Fibroblast of lung (primary cell): ENCODE data around the gene TRAP1. TPM values are rescaled to one million over a fixed set of nuclear protein-coding genes. Genes with fewer than 3 reads are reported as not detected.

Experiments
- DNase-seq, 2 donors: peaks; one replicate each; pipeline versions ENCODE4 v3.0.0 to v3.0.0-alpha.2; 2010; ENCODE audit warnings: low read depth in 2 of 2
- H2AFZ ChIP-seq: 2 replicates; pipeline ENCODE4 v1.5.1; 2012; ENCODE audit warnings: low read length, control low read depth, inconsistent platforms
- H3K27ac ChIP-seq: 2 replicates; pipeline ENCODE4 v1.5.1; 2011; ENCODE audit warnings: low read length, control low read depth; ENCODE audit not compliant: insufficient read depth
- H3K27me3 ChIP-seq: 2 replicates; pipeline ENCODE4 v1.5.1; 2011; ENCODE audit warnings: mild to moderate bottlenecking, low read length; ENCODE audit not compliant: control insufficient read depth, insufficient read depth
- H3K36me3 ChIP-seq: 2 replicates; pipeline ENCODE4 v1.5.1; 2011; ENCODE audit warnings: low read length; ENCODE audit not compliant: control insufficient read depth, insufficient read depth
- H3K4me1 ChIP-seq: 2 replicates; pipeline ENCODE4 v1.5.1; 2011; ENCODE audit warnings: low read length; ENCODE audit not compliant: control insufficient read depth, insufficient read depth; ENCODE audit errors: extremely low read depth
- H3K4me2 ChIP-seq: 2 replicates; pipeline ENCODE4 v1.5.1; 2011; ENCODE audit warnings: low read length, control low read depth; ENCODE audit not compliant: insufficient read depth; ENCODE audit errors: extremely low read depth
- H3K4me3 ChIP-seq, 4 experiments: fragments of 200-600 bp in 1 of 4; sonication (generic) in 1 of 4; replicated peaks in 1 of 4; 2 replicates each; pipeline ENCODE4 v1.5.1; 2011 to 2016; ENCODE audit warnings: low read length in 4 of 4, low read depth in 3 of 4, mild to moderate bottlenecking in 3 of 4, control low read depth in 2 of 4, inconsistent platforms in 1 of 4, mixed read lengths in 1 of 4; ENCODE audit not compliant: insufficient read depth in 1 of 4; ENCODE audit errors: control extremely low read depth in 1 of 4
- H3K79me2 ChIP-seq: 2 replicates; pipeline ENCODE4 v1.5.1; 2012; ENCODE audit warnings: mild to moderate bottlenecking, low read length, inconsistent platforms; ENCODE audit not compliant: control insufficient read depth, insufficient read depth
- H3K9ac ChIP-seq: 2 replicates; pipeline ENCODE4 v1.5.1; 2011; ENCODE audit warnings: mild to moderate bottlenecking, low read length, control low read depth; ENCODE audit not compliant: insufficient read depth
- H3K9me3 ChIP-seq: 2 replicates; pipeline ENCODE4 v1.5.1; 2012; ENCODE audit warnings: low read depth, low read length; ENCODE audit not compliant: control insufficient read depth, insufficient read depth
- H4K20me1 ChIP-seq: 2 replicates; pipeline ENCODE4 v1.5.1; 2011; ENCODE audit warnings: low read length; ENCODE audit not compliant: control insufficient read depth, insufficient read depth; ENCODE audit errors: extremely low read depth
- EZH2 ChIP-seq: IDR thresholded peaks from 2 replicates; pipeline ENCODE4 v1.5.1; 2012; ENCODE audit warnings: low read length, control low read depth, mild to moderate bottlenecking; ENCODE audit errors: missing control alignments
- polyA plus RNA-seq, 2 donors: library from polyadenylated mRNA; depleted of rRNA in 1 of 2; stranded (reverse) in 1 of 2; unstranded in 1 of 2; fragments of >200 nt; gene quantifications; 2 replicates each; pipeline ENCODE4 v1.2.1, GENCODE V29; 2011 to 2012; ENCODE audit warnings: missing spikeins in 1 of 2
- total RNA-seq: library from RNA; depleted of rRNA; stranded (reverse); fragments of >200 nt; gene quantifications from 2 replicates; pipeline ENCODE4 v1.2.1, GENCODE V29; 2014
- TF ChIP-seq, protein P1 (sequence below), 2 donors: IDR thresholded peaks in 1 of 2; conservative IDR thresholded peaks in 1 of 2; 1 replicate in 1 of 2; 2 replicates in 1 of 2; pipeline ENCODE4 v1.5.1; 2011 to 2012; ENCODE audit warnings: low read length in 2 of 2, control low read depth in 1 of 2, inconsistent platforms in 1 of 2, low read depth in 1 of 2, mild to moderate bottlenecking in 1 of 2

The TRAP1 gene
- total and polyA plus RNA-seq, 2 donors (not counting 1 experiment from before 2014, with no cell fraction given): 52.1 to 97.8 TPM

DNA sequence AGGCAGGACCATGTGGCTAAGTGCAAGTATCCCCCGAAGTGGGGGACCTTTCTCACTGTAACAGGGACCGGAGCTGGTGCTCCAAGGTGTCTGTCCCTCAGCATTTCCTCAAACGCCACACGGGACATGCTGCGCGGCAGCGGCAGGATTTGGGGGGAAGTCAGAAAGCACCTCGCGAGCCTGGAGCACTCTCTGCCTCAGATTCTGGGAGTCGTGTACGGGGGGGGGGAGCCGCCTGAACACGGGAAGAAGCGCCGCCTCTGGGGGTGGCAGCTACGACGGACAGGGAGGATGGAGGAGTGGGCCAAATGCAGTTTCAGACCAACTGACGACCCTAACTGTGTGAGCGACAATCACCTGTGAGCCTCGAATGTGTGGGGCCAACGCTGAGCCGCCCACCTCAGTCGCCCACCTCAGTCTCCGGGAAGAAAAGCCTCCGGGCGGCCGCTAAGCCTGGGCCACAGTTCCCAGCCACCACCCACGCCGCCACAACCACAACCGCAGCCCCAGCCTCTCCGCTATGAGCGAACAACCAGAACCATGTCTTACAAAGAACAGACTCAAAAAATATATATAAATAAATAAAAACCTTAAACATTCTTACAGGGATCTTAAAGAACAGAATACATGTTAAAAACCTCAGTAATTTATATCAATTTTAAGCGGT lies 8.8 kb upstream of the TRAP1 start:
- H4K20me1 ChIP-seq: peaks cover 2% of the 10 kb centered on the region
- no peak overlapping the region for H2AFZ ChIP-seq
- H3K36me3 ChIP-seq: peaks cover 23% of the 10 kb centered on the region
- no peak for DNase-seq
- H3K4me1 ChIP-seq: no peaks in the 10 kb centered on the region
- H3K27me3 ChIP-seq: no peaks in the 10 kb centered on the region
- no peak overlapping the region for H3K4me3 ChIP-seq
- H3K27ac ChIP-seq: no peak overlapping the region
- no peak overlapping the region for H3K4me2 ChIP-seq
- H3K79me2 ChIP-seq: no peaks in the 10 kb centered on the region
- no peaks in the 10 kb centered on the region for H3K9me3 ChIP-seq
- no peak overlapping the region for H3K9ac ChIP-seq
- TF ChIP-seq, protein P1, sequence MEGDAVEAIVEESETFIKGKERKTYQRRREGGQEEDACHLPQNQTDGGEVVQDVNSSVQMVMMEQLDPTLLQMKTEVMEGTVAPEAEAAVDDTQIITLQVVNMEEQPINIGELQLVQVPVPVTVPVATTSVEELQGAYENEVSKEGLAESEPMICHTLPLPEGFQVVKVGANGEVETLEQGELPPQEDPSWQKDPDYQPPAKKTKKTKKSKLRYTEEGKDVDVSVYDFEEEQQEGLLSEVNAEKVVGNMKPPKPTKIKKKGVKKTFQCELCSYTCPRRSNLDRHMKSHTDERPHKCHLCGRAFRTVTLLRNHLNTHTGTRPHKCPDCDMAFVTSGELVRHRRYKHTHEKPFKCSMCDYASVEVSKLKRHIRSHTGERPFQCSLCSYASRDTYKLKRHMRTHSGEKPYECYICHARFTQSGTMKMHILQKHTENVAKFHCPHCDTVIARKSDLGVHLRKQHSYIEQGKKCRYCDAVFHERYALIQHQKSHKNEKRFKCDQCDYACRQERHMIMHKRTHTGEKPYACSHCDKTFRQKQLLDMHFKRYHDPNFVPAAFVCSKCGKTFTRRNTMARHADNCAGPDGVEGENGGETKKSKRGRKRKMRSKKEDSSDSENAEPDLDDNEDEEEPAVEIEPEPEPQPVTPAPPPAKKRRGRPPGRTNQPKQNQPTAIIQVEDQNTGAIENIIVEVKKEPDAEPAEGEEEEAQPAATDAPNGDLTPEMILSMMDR (conservative IDR thresholded peaks at IDR 0.05 in 1 of 2, IDR thresholded peaks at IDR 0.05 in 1 of 2; ENCODE audit: low read depth in 1 of 2, low read length in 2 of 2): no peak
- TF ChIP-seq EZH2: no peak

DNA sequence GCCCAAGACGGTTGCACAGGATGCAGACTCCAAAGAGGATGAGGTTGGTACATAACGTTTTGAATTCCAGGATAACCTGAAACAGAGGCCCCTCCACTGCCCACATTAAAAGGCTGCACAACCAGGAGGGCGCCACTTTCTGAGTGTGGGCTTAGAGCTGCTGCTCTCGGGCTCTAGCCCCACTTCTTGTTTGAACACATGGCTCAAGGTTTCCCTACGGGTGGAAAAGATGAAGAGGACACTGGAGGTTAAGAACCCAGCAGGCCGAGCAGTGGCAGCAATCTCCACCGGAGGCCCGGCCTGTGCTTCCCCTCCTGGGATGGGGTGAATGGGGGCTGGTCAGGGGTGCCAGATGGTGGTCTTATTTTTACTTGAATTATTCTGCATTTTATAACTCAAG lies 8.0 kb upstream of the TRAP1 start:
- H2AFZ ChIP-seq: no peak overlapping the region
- DNase-seq: no peak
- peaks cover 2% of the 10 kb centered on the region for H4K20me1 ChIP-seq
- no peaks in the 10 kb centered on the region for H3K27me3 ChIP-seq
- H3K4me1 ChIP-seq: no peaks in the 10 kb centered on the region
- no peak overlapping the region for H3K4me2 ChIP-seq
- H3K4me3 ChIP-seq: no peak overlapping the region
- no peaks in the 10 kb centered on the region for H3K9me3 ChIP-seq
- peaks cover 16% of the 10 kb centered on the region for H3K36me3 ChIP-seq
- TF ChIP-seq, protein P1 (conservative IDR thresholded peaks at IDR 0.05 in 1 of 2, IDR thresholded peaks at IDR 0.05 in 1 of 2; ENCODE audit: low read depth in 1 of 2, low read length in 2 of 2): no peak
- no peak for TF ChIP-seq EZH2
- H3K79me2 ChIP-seq: no peaks in the 10 kb centered on the region
- no peak overlapping the region for H3K9ac ChIP-seq
- H3K27ac ChIP-seq: no peak overlapping the region

DNA sequence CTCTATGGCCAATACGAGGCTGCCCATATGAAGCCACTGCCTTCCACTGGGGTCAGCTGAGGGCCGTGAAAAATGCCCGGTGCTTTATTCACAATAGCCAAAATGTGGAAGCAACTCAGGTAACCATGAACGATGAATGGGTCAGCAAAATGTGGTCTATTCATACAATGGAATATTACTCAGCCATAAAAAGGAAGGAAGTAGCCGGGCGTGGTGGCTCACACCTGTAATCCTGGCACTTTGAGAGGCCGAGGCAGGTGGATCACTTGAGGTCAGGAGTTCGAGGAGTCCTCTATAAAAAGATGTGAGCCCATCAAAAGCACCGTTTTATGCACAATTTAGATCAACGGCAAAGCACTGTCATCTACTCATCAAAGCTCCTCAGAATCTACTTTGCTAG lies 5.2 kb upstream of the TRAP1 start:
- H4K20me1 ChIP-seq: peaks cover 2% of the 10 kb centered on the region
- DNase-seq: no peak
- TF ChIP-seq, protein P1 (conservative IDR thresholded peaks at IDR 0.05 in 1 of 2, IDR thresholded peaks at IDR 0.05 in 1 of 2; ENCODE audit: low read depth in 1 of 2, low read length in 2 of 2): no peak
- TF ChIP-seq EZH2: no peak
- H3K4me1 ChIP-seq: peaks cover 4% of the 10 kb centered on the region
- no peak overlapping the region for H2AFZ ChIP-seq
- no peak overlapping the region for H3K4me2 ChIP-seq
- peaks cover under 1% of the 10 kb centered on the region for H3K36me3 ChIP-seq
- no peaks in the 10 kb centered on the region for H3K9me3 ChIP-seq
- no peak overlapping the region for H3K4me3 ChIP-seq
- no peaks in the 10 kb centered on the region for H3K79me2 ChIP-seq
- H3K9ac ChIP-seq: no peak overlapping the region
- H3K27me3 ChIP-seq: no peaks in the 10 kb centered on the region
- H3K27ac ChIP-seq: no peak overlapping the region
